ENCODE measurements around the gene SYP.

Gene SYP

DNA sequence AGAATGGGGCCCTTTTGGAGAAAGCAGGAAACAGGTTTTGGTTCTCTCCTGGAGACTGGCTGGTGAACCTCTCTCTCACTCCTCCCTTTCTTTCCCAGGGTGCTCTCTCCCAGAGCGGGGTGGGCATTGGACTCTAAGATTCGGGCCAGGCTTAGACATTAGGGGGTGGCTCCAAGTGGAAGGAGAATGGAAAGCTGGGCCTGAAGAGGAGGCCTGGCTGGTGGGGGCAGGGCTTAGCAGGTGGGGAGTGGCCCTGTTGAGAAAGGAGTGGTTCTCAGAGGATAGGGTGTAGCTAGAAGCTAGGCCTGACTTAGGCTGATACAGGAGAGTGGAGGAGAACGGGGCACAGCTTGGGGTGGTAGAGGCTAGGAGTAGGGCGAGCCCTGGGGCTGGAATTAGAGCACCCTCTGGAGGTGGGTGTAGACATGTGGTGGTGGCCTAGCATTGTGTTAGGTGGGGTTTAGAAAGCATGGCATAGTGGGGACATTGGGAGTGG, 22.6 kb downstream of the SYP start:
- H3K27ac ChIP-seq: no peak overlapping the region
- no peak for TF ChIP-seq ZFX (IDR thresholded peaks at IDR 0.05; ENCODE audit: borderline replicate concordance)
- TF ChIP-seq, protein P1, sequence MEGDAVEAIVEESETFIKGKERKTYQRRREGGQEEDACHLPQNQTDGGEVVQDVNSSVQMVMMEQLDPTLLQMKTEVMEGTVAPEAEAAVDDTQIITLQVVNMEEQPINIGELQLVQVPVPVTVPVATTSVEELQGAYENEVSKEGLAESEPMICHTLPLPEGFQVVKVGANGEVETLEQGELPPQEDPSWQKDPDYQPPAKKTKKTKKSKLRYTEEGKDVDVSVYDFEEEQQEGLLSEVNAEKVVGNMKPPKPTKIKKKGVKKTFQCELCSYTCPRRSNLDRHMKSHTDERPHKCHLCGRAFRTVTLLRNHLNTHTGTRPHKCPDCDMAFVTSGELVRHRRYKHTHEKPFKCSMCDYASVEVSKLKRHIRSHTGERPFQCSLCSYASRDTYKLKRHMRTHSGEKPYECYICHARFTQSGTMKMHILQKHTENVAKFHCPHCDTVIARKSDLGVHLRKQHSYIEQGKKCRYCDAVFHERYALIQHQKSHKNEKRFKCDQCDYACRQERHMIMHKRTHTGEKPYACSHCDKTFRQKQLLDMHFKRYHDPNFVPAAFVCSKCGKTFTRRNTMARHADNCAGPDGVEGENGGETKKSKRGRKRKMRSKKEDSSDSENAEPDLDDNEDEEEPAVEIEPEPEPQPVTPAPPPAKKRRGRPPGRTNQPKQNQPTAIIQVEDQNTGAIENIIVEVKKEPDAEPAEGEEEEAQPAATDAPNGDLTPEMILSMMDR (IDR thresholded peaks at IDR 0.05): no peak

- no peak for TF ChIP-seq ZFX (IDR thresholded peaks at IDR 0.05; ENCODE audit: borderline replicate concordance)
- TF ChIP-seq, protein P1 (IDR thresholded peaks at IDR 0.05): no peak
- no peak overlapping the region for H3K27ac ChIP-seq
Measured at GRCh38 chrX:49176421-49177326, 23.3 kb downstream of the SYP start.

DNA sequence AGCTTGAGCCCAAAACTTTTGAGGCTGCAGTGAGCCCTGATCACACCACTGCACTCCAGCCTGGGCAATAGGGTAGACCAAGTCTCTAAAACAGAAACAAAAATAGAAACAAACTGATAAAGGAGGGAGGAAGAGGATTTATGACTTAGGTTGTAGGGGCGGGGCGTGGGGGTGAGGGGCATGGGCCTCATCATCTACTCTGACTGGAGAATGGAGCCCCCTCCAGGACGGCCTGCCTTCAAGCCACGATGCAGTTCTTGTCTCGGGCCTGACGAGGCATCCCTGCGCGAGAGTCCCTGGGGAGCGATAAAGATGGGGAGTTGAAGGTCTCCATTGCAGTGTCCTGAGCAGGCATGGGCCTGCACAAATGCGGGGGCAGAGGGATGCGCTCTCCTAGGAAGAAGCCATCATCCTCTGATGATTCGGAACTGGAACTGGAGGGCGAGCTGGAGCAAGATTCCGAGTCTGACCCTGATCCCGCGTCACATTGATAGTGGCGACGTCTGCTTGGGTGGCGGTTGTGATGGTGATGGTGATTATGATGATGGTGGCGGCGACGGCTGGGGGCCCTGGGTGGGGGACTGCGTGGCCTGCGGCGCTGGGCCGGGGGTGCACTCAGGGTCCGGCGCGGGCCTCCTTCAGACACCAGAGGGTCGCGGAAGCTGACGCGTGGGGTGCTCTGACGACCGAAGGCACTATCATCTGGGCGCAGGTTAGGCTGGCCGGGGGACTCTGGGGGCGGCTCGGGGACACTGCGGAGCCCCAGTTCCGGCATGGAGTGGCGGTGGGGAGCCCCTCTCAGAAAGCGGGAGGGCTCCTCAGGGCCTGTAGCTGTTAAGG, 24.3 kb downstream of the SYP start:
- 0 out of 2 replicates have a peak overlapping the region, but pooled peaks have one; percentile 10 for H3K27ac ChIP-seq
- no peak for TF ChIP-seq ZFX (IDR thresholded peaks at IDR 0.05; ENCODE audit: borderline replicate concordance)
- TF ChIP-seq, protein P1 (IDR thresholded peaks at IDR 0.05): no peak

GRCh38 chrX:49174723-49175122, 25.3 kb downstream of the SYP start:
- TF ChIP-seq, protein P1 (IDR thresholded peaks at IDR 0.05): no peak
- H3K27ac ChIP-seq: 0 out of 2 replicates have a peak overlapping the region, but pooled peaks have one; percentile 10

DNA sequence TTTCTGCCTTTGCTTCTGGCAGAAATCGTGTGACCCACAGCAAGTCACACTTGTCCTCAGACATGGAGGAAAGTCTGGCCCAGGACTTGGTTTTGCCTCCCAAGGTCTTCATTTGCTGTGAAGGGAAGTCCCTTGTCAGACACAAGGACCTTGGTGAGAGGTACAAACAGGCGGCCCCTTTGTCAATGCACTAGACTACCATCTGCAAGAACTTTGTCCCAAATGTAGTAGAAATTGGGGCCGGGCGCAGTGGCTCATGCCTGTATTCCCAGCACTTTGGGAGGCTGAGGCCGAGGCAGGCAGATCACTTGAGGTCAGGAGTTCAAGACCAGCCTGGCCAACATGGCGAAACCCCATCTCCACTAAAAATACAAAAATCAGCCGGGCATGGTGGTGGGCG, 26.4 kb downstream of the SYP start:
- H3K27ac ChIP-seq: peak overlapping the region; percentile 37; the same call in 1 of the 2 replicates

- no peak overlapping the region for H3K27ac ChIP-seq
- TF ChIP-seq ZFX (IDR thresholded peaks at IDR 0.05; ENCODE audit: borderline replicate concordance): no peak
- TF ChIP-seq, protein P1 (IDR thresholded peaks at IDR 0.05): no peak
Measured at GRCh38 chrX:49172280-49172780, 27.7 kb downstream of the SYP start.

- H3K27ac ChIP-seq: peak within 1 kb of the TSS; percentile 37
- no peak for TF ChIP-seq ZFX (IDR thresholded peaks at IDR 0.05; ENCODE audit: borderline replicate concordance)
- TF ChIP-seq, protein P1 (IDR thresholded peaks at IDR 0.05): no peak
Measured at GRCh38 chrX:49171752-49172279, 28.2 kb downstream of the SYP start, which contains the start of gene PLP2. TSS of gene PLP2 (plus strand) at chrX:49171898. CDS start at chrX:49172001, 103 bp downstream.
